PC-9 (cell line): ENCODE results near the gene TPCN2.

Experiments used
- EZH2 ChIP-seq: fragments of 200-600 bp; sonication (generic); IDR thresholded peaks from 2 replicates; pipeline ENCODE4 v1.8.0; 2017; ENCODE audit warnings: antibody characterized with exemption, low read depth
- TF ChIP-seq, protein P1 (sequence below): fragments of 200-600 bp; sonication (generic); conservative IDR thresholded peaks from 2 replicates; pipeline ENCODE4 v1.6.1; 2017; ENCODE audit warnings: mixed run types, antibody characterized with exemption, mild to moderate bottlenecking, moderate library complexity

- TF ChIP-seq, protein P1, sequence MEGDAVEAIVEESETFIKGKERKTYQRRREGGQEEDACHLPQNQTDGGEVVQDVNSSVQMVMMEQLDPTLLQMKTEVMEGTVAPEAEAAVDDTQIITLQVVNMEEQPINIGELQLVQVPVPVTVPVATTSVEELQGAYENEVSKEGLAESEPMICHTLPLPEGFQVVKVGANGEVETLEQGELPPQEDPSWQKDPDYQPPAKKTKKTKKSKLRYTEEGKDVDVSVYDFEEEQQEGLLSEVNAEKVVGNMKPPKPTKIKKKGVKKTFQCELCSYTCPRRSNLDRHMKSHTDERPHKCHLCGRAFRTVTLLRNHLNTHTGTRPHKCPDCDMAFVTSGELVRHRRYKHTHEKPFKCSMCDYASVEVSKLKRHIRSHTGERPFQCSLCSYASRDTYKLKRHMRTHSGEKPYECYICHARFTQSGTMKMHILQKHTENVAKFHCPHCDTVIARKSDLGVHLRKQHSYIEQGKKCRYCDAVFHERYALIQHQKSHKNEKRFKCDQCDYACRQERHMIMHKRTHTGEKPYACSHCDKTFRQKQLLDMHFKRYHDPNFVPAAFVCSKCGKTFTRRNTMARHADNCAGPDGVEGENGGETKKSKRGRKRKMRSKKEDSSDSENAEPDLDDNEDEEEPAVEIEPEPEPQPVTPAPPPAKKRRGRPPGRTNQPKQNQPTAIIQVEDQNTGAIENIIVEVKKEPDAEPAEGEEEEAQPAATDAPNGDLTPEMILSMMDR, result no peak
- no peak for TF ChIP-seq EZH2
Observed at GRCh38 chr11:69081180-69081579, 32.4 kb downstream of the TPCN2 start.
